AG04450 (cell line): ENCODE measurements around the gene NPB. TPM values are rescaled to one million over a fixed set of nuclear protein-coding genes. Genes with fewer than 3 reads are reported as not detected.

Experiments
- CTCF ChIA-PET: fragments of 300-600, 350-600 bp; formaldehyde crosslinking; extraction: SDS; loops from one replicate; lab custom pipeline; 2022; ENCODE audit warnings: antibody characterized with exemption, inconsistent platforms; lab: Charles Lee
- POLR2A ChIA-PET: fragments of 350-600 bp; formaldehyde crosslinking; extraction: SDS; loops from one replicate; lab custom pipeline; 2021; ENCODE audit warnings: antibody characterized with exemption, inconsistent platforms; lab: Yijun Ruan, JAX
- DNase-seq: peaks from one replicate; pipeline ENCODE4 v3.0.0-alpha.2; 2011; ENCODE audit warnings: low read depth, low spot score
- H3K27ac ChIP-seq: one replicate; pipeline ENCODE4 v1.5.1; 2012; ENCODE audit warnings: low read depth, low read length, control low read depth
- H3K27me3 ChIP-seq: one replicate; pipeline ENCODE4 v1.6.0; 2012; ENCODE audit warnings: low read length; ENCODE audit not compliant: control insufficient read depth, insufficient read depth
- H3K4me3 ChIP-seq: 2 replicates; pipeline ENCODE4 v1.5.1; 2011; ENCODE audit warnings: mild to moderate bottlenecking, low read depth, low read length, control low read depth
- H3K9me3 ChIP-seq: 2 replicates; pipeline ENCODE4 v1.5.1; 2012; ENCODE audit warnings: low read length; ENCODE audit not compliant: control insufficient read depth, insufficient read depth
- polyA plus RNA-seq: library from polyadenylated mRNA; depleted of rRNA; stranded (reverse); fragments of >200 nt; gene quantifications from 2 replicates; pipeline ENCODE4 v1.2.3, GENCODE V29; 2011
- TF ChIP-seq, protein P1 (sequence below): IDR thresholded peaks from 2 replicates; pipeline ENCODE4 v1.5.1; 2011; ENCODE audit warnings: low read depth, low read length, control low read depth, inconsistent platforms

NPB gene
- polyA plus RNA-seq, 1 experiment: 0.20 TPM

DNA sequence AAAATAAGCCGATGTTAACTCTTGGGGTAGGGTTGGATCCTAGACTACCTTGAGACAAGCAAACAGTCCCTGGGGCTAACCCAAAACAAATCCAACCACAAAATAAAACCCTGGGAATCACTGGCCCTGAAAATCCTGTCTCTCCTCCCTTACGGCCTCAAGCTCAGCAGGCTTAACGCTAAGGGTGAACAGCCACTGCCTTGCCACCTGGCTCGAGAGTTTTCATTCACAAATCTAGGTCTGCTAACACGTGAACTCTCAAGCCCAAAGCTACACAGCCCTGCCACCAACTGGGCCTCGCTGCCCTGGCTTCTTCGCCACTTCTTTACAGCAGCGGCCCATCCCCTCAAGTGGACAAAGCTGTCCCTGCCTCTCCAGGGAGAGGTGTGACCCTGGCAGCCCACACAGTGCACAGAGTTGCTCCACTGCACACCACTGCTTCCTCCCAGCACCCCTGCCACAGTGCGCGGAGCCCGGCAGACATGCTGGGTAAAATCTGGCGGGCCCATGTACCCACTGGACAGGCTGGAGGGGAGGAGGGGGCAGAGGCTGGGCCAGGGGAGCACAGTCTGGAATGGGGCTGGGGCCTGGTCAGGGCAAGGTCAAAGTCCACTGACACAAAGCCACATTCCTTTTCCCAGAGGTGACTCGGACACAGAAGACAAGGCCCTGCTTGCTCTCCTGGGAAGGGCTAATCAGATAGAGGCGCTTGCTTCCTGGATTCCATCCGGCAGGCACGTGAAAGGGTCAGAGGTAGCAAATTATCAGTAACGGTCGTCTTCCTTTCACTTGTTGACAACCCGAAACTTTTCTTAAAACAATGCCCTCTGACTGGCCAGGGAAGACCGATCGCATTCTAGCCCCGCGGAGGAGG lies 8.2 kb downstream of the NPB start:
- CTCF ChIA-PET: interaction anchor here (1.2 kb wide), 1 partner anchor 13 kb away, joined by 4 read pairs; no protein-coding TSS in a partner anchor
- no peak for DNase-seq
- POLR2A ChIA-PET: interaction anchor here (1.4 kb wide), 1 partner anchor 18 kb away, joined by 4 read pairs; the partner anchor contains the start of gene MAFG

DNA sequence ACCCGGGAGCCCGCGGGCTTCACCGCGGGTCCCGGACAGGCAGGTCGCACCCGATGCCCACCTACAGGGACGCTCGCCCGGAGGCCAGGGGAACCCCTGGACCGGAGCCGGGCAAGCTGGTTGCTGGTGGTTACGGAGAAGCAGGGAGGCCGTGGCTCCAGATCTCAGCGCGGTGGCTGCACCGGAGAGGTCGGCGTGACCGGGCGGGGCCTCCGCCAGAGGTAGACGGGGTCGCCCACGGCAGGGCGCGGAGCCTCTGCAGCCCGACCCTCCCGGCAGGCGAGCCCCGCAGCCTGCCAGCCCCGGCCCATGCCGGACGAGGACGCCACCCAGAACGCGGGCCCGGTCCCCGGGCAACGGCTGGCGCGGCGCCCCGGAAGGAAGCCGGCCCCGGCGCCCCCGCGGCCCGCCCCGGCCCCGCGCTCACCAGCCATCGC lies 8.8 kb downstream of the NPB start:
- Histone ChIP-seq H3K9me3 (peaks cover 4% of the 10 kb centered on the region; the same call in 1 of the 2 replicates), H3K4me3 (peak overlapping the region; percentile 74), H3K27ac (no peak overlapping the region), H3K27me3 (no peaks in the 10 kb centered on the region)
- TF ChIP-seq, protein P1, sequence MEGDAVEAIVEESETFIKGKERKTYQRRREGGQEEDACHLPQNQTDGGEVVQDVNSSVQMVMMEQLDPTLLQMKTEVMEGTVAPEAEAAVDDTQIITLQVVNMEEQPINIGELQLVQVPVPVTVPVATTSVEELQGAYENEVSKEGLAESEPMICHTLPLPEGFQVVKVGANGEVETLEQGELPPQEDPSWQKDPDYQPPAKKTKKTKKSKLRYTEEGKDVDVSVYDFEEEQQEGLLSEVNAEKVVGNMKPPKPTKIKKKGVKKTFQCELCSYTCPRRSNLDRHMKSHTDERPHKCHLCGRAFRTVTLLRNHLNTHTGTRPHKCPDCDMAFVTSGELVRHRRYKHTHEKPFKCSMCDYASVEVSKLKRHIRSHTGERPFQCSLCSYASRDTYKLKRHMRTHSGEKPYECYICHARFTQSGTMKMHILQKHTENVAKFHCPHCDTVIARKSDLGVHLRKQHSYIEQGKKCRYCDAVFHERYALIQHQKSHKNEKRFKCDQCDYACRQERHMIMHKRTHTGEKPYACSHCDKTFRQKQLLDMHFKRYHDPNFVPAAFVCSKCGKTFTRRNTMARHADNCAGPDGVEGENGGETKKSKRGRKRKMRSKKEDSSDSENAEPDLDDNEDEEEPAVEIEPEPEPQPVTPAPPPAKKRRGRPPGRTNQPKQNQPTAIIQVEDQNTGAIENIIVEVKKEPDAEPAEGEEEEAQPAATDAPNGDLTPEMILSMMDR: no peak
- POLR2A ChIA-PET: interaction anchor here (1.4 kb wide), 1 partner anchor 17 kb away, joined by 4 read pairs; the partner anchor contains the start of gene MAFG
- no peak for DNase-seq
- CTCF ChIA-PET: no interaction called here

More for the DNA sequence above, 8.2 kb downstream of the NPB start:
- Histone ChIP-seq H3K27ac (no peak overlapping the region), H3K4me3 (peak overlapping the region; percentile 74), H3K27me3 (no peaks in the 10 kb centered on the region), H3K9me3 (peaks cover 4% of the 10 kb centered on the region; the same call in 1 of the 2 replicates)
- TF ChIP-seq, protein P1: no peak

DNA sequence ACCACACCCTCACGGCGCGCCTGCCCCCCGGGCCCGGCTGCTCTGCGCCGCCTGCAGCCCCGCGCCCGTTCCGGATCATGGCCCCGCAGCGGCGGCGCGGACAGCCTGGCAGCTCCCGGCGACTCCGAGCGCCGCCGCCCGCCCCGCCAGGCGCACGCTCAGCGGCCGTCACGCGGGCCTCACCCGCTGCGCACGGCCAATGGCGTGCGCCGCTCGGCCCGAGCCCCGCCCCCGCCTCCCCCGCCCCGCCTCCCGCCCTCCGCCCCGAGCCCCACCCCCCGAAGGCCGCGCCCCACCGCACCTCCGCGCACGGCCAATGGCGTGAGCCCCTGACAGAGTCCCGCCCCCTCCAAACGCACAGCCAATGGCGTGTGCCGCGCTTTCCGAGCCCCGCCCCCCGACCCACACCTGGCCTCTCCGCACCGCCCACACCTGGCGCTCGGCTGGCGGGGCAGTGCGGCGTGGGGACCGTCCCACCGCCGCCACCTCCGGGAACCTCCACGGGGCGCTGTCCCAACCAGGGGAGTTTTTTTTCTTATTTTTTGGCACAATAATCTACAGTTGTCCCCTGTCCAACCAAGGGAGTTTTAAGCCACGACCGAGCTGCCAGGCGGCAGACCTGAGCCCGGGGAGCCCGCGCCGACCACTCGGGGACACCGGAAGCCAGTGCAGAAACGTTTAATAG lies 9.4 kb downstream of the NPB start, which contains the start of gene PCYT2:
PCYT2 (minus strand) TSS at position 123 of the 685 bp plus-strand sequence; CDS start at position 79, 44 bp downstream.
- Histone ChIP-seq H3K4me3 (peak within 1 kb of the TSS; percentile 74), H3K9me3 (peaks cover 4% of the 10 kb centered on the region; the same call in 1 of the 2 replicates), H3K27ac (no peak within 1 kb of the TSS), H3K27me3 (no peaks in the 10 kb centered on the region)
- TF ChIP-seq, protein P1: no peak
- peak; percentile 42 for DNase-seq
- ChIA-PET CTCF (no interaction called here), POLR2A (interaction anchor here (1.4 kb wide), 1 partner anchor 16 kb away, joined by 4 read pairs; the partner anchor contains the start of gene MAFG)

DNA sequence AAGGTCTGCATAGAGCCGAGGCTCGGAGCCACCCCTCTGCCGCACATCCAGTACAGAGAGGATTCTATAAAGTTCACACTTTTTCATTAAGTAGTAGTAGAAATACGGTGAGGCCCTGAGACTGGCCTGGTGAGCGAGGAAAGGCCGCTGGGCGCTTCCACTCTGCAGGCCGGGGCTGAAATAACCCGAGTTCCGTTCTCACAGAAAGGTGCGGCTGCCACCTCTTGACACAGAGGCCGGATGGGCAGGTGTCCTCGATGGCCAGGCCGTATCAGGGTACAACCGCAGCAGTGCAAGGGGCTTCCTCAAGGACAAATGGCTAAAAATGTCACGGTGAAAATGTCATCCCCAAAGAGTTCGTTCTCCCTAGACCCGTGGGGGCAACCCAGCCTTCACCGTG lies 9.9 kb downstream of the NPB start:
- DNase-seq: no peak
- Histone ChIP-seq H3K9me3 (peaks cover 4% of the 10 kb centered on the region; the same call in 1 of the 2 replicates), H3K4me3 (no peak overlapping the region), H3K27ac (no peak overlapping the region), H3K27me3 (no peaks in the 10 kb centered on the region)
- CTCF ChIA-PET: no interaction called here
- TF ChIP-seq, protein P1: no peak
- POLR2A ChIA-PET: interaction anchor here (2.0 kb wide), 1 partner anchor 14 kb away, joined by 6 read pairs; no protein-coding TSS in a partner anchor
